Chondrocyte (in vitro differentiated cells): Measurements from ENCODE around the gene ADAMTSL1. TPM values are rescaled to one million over a fixed set of nuclear protein-coding genes. Genes with fewer than 3 reads are reported as not detected.

Experiments
- DNase-seq: peaks from one replicate; pipeline ENCODE4 v3.0.0; 2021; ENCODE audit warnings: mixed read lengths, low spot score
- H3K27ac Mint-ChIP-seq: one replicate; pipeline ENCODE4 v1.8.0; 2021; ENCODE audit warnings: mild to moderate bottlenecking, moderate library complexity, mixed read lengths; ENCODE audit not compliant: unreplicated experiment
- H3K27me3 Mint-ChIP-seq: 2 replicates; pipeline ENCODE4 v1.8.0; 2021; ENCODE audit warnings: low read depth, mixed read lengths
- H3K36me3 Mint-ChIP-seq: 2 replicates; pipeline ENCODE4 v1.8.0; 2021; ENCODE audit warnings: low read depth, mixed read lengths
- H3K4me1 Mint-ChIP-seq: 2 replicates; pipeline ENCODE4 v1.8.0; 2021; ENCODE audit warnings: low read depth, mild to moderate bottlenecking, mixed read lengths
- H3K4me3 Mint-ChIP-seq: one replicate; pipeline ENCODE4 v1.8.0; 2021; ENCODE audit warnings: mild to moderate bottlenecking, moderate library complexity, mixed read lengths; ENCODE audit not compliant: unreplicated experiment
- H3K9me3 Mint-ChIP-seq: 2 replicates; pipeline ENCODE4 v1.8.0; 2021; ENCODE audit warnings: low read depth, mixed read lengths
- total RNA-seq: library from RNA; stranded (reverse); gene quantifications from 3 replicates; pipeline ENCODE4 v1.2.1, GENCODE V29; 2021
- TF ChIP-seq, protein P1 (sequence below): fragments of 200-600 bp; sonication (generic); IDR thresholded peaks from 2 replicates; pipeline ENCODE4 v1.5.0; 2021; ENCODE audit warnings: antibody characterized with exemption, mild to moderate bottlenecking, moderate library complexity

ADAMTSL1 gene
- total RNA-seq, 1 donor from 2014 or later, result 1.0 TPM

DNA sequence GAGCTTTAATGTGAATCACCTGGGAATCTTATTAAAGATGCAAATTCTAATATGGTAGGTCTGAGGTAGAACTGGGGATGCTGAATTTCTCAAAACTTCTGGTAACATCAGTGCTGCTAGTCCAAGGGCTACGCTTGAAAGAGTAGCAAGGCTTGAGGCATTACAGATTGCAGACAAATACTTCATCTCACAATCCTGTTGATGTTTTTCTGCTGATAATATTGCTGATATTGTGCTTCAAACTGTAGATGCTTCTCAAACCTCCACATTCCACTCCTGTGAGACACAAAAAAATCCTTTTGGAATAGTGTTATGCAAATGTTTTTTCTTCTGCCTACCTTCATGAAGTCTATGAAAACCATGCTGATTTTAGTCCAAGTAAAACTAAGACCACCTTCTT is 419.5 kb downstream of the ADAMTSL1 start:
- DNase-seq, result no peak
- Mint-ChIP-seq H3K4me3 (no peak overlapping the region), H3K27ac (no peak overlapping the region), H3K27me3 (no peaks in the 10 kb centered on the region), H3K4me1 (peaks cover 16% of the 10 kb centered on the region), H3K9me3 (peaks cover 21% of the 10 kb centered on the region), H3K36me3 (peaks cover 10% of the 10 kb centered on the region)
- TF ChIP-seq, protein P1, sequence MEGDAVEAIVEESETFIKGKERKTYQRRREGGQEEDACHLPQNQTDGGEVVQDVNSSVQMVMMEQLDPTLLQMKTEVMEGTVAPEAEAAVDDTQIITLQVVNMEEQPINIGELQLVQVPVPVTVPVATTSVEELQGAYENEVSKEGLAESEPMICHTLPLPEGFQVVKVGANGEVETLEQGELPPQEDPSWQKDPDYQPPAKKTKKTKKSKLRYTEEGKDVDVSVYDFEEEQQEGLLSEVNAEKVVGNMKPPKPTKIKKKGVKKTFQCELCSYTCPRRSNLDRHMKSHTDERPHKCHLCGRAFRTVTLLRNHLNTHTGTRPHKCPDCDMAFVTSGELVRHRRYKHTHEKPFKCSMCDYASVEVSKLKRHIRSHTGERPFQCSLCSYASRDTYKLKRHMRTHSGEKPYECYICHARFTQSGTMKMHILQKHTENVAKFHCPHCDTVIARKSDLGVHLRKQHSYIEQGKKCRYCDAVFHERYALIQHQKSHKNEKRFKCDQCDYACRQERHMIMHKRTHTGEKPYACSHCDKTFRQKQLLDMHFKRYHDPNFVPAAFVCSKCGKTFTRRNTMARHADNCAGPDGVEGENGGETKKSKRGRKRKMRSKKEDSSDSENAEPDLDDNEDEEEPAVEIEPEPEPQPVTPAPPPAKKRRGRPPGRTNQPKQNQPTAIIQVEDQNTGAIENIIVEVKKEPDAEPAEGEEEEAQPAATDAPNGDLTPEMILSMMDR, result no peak

DNA sequence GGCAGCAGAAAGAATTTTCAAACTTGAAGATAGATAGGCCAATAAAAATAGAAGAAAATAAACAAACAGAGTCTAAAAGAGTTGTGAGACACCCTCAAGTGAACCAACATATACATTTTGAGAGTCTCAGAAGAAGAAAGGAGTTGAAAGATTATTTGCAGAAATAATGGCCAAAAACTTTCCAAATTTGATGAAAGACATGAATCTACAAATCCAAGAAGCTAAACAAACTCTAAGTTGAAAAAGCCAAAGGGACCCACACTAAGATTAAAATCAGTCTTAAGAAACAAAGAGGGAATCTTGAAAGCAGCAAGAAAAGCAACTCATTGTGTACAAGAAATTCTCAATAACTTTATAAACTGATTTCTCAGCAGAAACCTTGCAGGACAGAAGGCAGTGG is 422.1 kb downstream of the ADAMTSL1 start:
- H3K27ac Mint-ChIP-seq, result no peak overlapping the region

DNA sequence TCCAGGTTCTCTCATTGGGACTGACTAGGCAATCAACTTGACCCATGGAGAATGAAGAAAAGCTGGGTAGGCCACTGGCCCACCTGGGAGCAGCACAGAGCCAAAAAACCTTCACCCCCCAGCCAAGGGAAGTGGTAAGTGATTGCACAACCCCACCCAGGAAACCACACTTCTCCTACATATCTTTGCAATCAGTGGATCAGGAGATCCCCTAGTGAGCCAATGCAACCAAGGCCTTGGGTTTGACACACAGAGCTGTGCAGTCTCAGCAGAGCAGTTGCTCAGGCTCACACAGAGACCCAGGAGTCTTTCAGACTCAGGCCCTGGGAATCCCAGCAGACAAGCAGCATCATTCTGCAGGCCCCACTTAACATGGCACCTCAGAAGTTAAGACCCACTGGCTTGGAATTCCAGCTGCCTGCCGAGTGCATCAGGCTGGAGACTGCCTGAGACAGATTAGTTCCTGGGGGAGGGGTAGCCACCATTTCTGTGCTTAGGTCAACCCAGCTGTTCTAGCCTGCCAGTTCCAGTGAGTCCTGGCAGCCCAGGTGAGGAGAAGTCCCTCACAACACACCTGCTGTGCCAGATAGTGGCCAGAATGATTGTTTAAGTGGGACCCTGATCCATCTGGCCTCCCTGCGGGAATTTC is 422.7 kb downstream of the ADAMTSL1 start:
- H3K4me3 Mint-ChIP-seq, result no peak overlapping the region
- no peak for DNase-seq
- H3K9me3 Mint-ChIP-seq, result peaks cover 37% of the 10 kb centered on the region
- H3K27me3 Mint-ChIP-seq, result no peaks in the 10 kb centered on the region
- peaks cover 10% of the 10 kb centered on the region for H3K36me3 Mint-ChIP-seq
- no peak overlapping the region for H3K27ac Mint-ChIP-seq
- TF ChIP-seq, protein P1, result no peak
- no peaks in the 10 kb centered on the region for H3K4me1 Mint-ChIP-seq

More for the DNA sequence above, 422.1 kb downstream of the ADAMTSL1 start:
- no peak for DNase-seq
- Mint-ChIP-seq H3K4me1 (no peaks in the 10 kb centered on the region), H3K27me3 (no peaks in the 10 kb centered on the region), H3K36me3 (peaks cover 10% of the 10 kb centered on the region), H3K4me3 (no peak overlapping the region), H3K9me3 (peaks cover 32% of the 10 kb centered on the region)
- TF ChIP-seq, protein P1, result no peak

DNA sequence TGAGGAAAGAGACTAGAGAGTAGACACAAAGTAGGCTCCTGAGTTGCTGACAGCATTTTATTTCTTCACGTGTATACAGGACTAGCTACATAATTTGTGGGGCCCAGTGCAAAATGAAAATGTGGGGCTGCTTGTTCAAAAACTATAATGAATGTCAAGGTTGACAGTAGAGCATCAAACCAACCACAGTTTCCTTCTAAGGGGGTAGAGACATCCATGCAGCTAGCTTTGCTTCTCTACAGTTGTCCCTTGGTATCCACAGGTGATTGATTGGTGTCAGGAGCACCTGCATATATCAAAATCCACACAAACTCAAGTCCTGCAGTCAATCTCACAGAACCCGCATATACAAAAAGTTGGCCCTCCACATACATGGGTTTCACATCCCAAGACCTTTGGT is 429.5 kb downstream of the ADAMTSL1 start:
- H3K27me3 Mint-ChIP-seq, result no peaks in the 10 kb centered on the region
- DNase-seq, result no peak
- TF ChIP-seq, protein P1, result no peak
- H3K27ac Mint-ChIP-seq, result no peak overlapping the region
- H3K36me3 Mint-ChIP-seq, result peaks cover 4% of the 10 kb centered on the region
- peaks cover 32% of the 10 kb centered on the region for H3K9me3 Mint-ChIP-seq
- no peak overlapping the region for H3K4me3 Mint-ChIP-seq
- peaks cover 28% of the 10 kb centered on the region for H3K4me1 Mint-ChIP-seq

DNA sequence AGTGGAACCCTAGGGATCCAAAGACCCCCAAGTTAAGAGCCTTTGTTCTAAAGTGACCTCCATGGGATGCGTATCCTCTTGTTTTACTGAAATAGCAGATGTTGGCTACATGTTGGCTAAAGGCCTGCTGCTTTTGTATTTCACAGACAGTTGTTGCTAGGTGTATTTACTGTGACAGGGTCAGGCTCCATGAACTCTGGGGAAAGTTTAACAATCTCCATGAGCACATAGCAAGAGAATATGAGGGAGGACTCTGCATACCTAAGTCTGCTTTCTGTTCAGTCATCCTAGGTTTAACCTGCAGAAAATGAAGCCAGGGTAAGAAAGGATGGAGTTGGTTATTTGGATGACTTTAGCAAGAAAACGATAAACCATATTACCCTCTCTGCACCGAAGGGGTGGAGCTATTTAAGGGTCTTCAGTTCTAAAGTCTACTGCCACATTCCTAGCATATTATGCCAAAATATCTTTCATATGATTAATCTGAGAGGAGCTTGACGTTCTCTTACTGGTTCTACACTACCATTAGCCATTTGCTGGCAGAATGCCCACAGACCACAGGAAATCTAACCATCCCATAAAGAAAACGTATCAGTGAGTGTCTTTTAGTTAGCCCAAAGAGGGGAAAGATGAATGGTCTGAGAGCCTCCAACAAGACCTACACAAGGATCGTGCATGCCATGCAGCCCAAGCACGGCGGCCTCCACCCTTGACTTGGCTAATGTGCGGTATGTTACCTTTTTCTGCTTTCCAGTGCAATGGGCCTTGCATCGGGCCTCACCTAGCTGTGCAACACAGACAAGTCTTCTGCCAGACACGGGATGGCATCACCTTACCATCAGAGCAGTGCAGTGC is 431.3 kb downstream of the ADAMTSL1 start:
- Mint-ChIP-seq H3K27ac (peak overlapping the region; percentile 27), H3K36me3 (peaks cover 4% of the 10 kb centered on the region), H3K27me3 (no peaks in the 10 kb centered on the region), H3K4me1 (peaks cover 28% of the 10 kb centered on the region), H3K9me3 (peaks cover 24% of the 10 kb centered on the region), H3K4me3 (no peak overlapping the region)
- no peak for DNase-seq
- TF ChIP-seq, protein P1, result no peak
